ENCODE measurements around the gene INO80. TPM values are rescaled to one million over a fixed set of nuclear protein-coding genes. Genes with fewer than 3 reads are reported as not detected.

Gene INO80
- total RNA-seq, 2 donors from 2014 or later = 9.4 to 16.4 TPM

- TF ChIP-seq, protein P1, sequence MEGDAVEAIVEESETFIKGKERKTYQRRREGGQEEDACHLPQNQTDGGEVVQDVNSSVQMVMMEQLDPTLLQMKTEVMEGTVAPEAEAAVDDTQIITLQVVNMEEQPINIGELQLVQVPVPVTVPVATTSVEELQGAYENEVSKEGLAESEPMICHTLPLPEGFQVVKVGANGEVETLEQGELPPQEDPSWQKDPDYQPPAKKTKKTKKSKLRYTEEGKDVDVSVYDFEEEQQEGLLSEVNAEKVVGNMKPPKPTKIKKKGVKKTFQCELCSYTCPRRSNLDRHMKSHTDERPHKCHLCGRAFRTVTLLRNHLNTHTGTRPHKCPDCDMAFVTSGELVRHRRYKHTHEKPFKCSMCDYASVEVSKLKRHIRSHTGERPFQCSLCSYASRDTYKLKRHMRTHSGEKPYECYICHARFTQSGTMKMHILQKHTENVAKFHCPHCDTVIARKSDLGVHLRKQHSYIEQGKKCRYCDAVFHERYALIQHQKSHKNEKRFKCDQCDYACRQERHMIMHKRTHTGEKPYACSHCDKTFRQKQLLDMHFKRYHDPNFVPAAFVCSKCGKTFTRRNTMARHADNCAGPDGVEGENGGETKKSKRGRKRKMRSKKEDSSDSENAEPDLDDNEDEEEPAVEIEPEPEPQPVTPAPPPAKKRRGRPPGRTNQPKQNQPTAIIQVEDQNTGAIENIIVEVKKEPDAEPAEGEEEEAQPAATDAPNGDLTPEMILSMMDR (IDR thresholded peaks at IDR 0.05) = no peak
These were observed 131.1 kb downstream of the INO80 start for GRCh38 chr15:40984964-40985363.

DNA sequence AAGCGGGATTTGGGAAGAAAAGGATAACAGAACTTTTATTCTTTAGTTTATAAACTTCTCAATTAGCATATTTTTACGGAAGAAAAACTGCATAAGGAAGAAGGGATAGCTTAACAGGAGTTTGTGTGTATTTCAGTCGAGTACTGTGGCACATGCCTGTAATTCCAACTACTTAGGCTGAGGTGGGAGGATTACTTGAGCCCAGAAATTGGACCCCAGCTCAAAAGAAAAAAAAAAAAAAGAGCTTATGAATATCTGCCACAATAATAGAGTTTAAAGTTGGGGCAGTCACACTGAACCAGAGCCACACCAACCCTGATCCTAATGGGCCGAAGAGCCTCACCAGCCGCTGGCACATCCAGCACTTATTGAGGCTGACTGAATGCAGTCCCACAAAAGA is 131.7 kb downstream of the INO80 start:
- H3K4me3 ChIP-seq = no peak overlapping the region
- TF ChIP-seq, protein P1 (IDR thresholded peaks at IDR 0.05) = no peak
- peaks cover 85% of the 10 kb centered on the region for H3K36me3 ChIP-seq
- no peak for DNase-seq (ENCODE audit: low spot score)
- H3K4me1 ChIP-seq = no peaks in the 10 kb centered on the region
- H3K27ac ChIP-seq = no peak overlapping the region
- H3K9me3 ChIP-seq = no peaks in the 10 kb centered on the region
- H3K27me3 ChIP-seq = no peaks in the 10 kb centered on the region

More at GRCh38 chr15:40984964-40985363, 131.1 kb downstream of the INO80 start:
- H3K4me1 ChIP-seq = no peaks in the 10 kb centered on the region
- no peak overlapping the region for H3K27ac ChIP-seq
- H3K9me3 ChIP-seq = no peaks in the 10 kb centered on the region
- DNase-seq (ENCODE audit: low spot score) = no peak
- no peak overlapping the region for H3K4me3 ChIP-seq
- peaks cover 83% of the 10 kb centered on the region for H3K36me3 ChIP-seq
- no peaks in the 10 kb centered on the region for H3K27me3 ChIP-seq

DNA sequence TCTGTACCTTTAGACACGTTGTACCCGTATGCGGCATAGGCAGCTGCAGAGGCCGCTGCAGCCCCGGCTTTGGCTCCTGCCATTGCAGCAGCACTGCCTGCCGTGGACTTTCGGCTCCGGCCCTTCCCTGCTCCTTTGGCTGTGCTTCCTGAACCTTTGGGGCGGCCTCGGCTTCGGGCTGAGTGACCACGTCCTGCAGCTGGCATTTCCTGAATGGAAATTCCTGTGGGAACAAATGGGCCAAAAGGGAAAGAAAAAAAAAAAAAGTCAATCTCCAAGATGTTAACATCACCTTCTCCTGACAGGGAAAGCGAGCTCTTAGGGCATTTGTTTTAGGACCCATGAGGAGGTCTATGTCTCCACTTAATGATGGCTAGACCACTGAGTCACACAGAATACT is 133.2 kb downstream of the INO80 start:
- Histone ChIP-seq H3K4me1 (no peaks in the 10 kb centered on the region), H3K36me3 (peaks cover 92% of the 10 kb centered on the region), H3K9me3 (no peaks in the 10 kb centered on the region), H3K4me3 (no peak overlapping the region), H3K27me3 (no peaks in the 10 kb centered on the region), H3K27ac (no peak overlapping the region)
- TF ChIP-seq, protein P1 (IDR thresholded peaks at IDR 0.05) = no peak
- no peak for DNase-seq (ENCODE audit: low spot score)

- Histone ChIP-seq H3K36me3 (peaks cover 88% of the 10 kb centered on the region), H3K9me3 (no peaks in the 10 kb centered on the region), H3K27me3 (no peaks in the 10 kb centered on the region), H3K27ac (no peak overlapping the region), H3K4me1 (no peaks in the 10 kb centered on the region), H3K4me3 (no peak overlapping the region)
- TF ChIP-seq, protein P1 (IDR thresholded peaks at IDR 0.05) = no peak
- no peak for DNase-seq (ENCODE audit: low spot score)
These were observed 134.9 kb downstream of the INO80 start for GRCh38 chr15:40981186-40981585.

DNA sequence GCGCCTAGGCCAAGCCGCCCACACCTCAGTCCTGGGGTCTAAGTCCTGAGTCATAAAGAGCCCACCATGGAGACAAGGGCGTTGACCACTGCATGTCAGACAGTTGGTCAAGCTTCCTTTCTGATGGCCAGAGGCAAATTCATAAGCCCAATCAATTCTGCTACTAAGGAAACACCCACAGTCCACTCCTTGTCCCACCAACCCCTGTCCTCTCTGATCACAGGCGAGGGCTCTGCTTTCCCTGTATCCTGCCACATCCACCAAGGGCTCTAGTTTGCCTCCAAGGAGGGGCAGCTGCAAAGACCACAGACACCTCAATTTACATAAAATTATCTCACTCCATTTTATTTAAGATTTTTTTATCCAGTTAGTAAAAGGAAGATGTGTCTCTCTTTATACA is 137.5 kb downstream of the INO80 start:
- H3K27me3 ChIP-seq = no peaks in the 10 kb centered on the region
- TF ChIP-seq, protein P1 (IDR thresholded peaks at IDR 0.05) = no peak
- H3K27ac ChIP-seq = no peak overlapping the region
- H3K4me1 ChIP-seq = no peaks in the 10 kb centered on the region
- no peak overlapping the region for H3K4me3 ChIP-seq
- DNase-seq (ENCODE audit: low spot score) = no peak
- peaks cover 67% of the 10 kb centered on the region for H3K36me3 ChIP-seq
- H3K9me3 ChIP-seq = no peaks in the 10 kb centered on the region

DNA sequence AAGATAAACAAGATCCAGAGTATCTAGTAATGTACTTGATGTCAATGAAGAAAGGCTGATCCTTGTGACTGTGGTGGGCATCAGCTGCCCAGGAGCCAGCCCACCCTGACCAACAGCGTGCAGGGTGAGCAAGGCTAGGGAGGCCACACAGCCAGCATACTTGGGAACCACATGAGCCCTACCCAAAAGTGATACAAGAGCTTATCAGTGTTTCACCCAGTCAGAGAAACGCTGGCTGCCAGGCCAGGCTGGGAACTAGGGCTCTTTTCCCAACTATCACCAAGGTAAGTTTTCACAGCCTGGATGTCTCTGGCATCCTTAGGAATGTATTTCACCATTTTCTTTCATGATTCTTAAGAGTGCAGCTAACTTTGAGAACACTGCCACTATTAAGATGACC is 137.9 kb downstream of the INO80 start:
- Histone ChIP-seq H3K27me3 (no peaks in the 10 kb centered on the region), H3K4me3 (no peak overlapping the region), H3K36me3 (peaks cover 63% of the 10 kb centered on the region), H3K9me3 (no peaks in the 10 kb centered on the region), H3K4me1 (no peaks in the 10 kb centered on the region), H3K27ac (no peak overlapping the region)
- TF ChIP-seq, protein P1 (IDR thresholded peaks at IDR 0.05) = no peak
- no peak for DNase-seq (ENCODE audit: low spot score)

Data from right atrium auricular region (tissue), 2 donors.